DMS53 (cell line): Measurements from ENCODE around the gene MAN1A1.
A peak's percentile ranks its signal among the peaks of the same experiment; 100 is the strongest.

Experiments
- DNase-seq: peaks from one replicate; lab custom pipeline; 2025; lab: John Stamatoyannopoulos, UW

Gene MAN1A1

DNA sequence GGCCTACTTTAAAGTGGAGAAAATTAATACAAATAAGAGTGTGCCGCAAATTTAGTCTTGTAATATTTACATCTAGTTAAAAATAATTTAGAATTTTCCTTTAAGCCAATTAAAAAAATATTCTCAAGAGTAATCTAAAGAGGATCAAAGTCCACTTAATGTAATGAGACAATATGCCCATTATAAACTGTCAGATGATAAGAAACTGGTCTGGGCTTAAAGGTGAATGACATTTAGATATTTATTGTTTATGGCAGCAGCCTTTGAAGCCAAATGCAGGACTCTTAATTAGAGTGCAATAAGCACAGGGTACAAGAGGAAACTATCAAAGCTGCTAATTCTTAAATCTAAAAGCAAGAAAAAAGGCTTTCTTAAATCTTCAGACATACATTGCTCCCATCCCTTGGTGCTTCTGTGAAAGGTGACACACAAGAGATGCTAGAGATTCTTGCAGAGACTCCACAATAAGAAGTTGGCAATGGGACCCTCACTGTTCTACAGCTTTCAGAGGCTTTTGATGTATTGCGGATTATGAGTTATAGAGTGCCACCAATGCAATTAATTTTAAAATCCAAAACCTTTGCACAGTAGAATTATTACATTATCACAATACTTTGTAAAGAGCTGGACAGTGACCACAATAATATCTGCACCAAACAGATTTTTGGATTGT is 116.1 kb downstream of the MAN1A1 start:
- DNase-seq = no peak

DNA sequence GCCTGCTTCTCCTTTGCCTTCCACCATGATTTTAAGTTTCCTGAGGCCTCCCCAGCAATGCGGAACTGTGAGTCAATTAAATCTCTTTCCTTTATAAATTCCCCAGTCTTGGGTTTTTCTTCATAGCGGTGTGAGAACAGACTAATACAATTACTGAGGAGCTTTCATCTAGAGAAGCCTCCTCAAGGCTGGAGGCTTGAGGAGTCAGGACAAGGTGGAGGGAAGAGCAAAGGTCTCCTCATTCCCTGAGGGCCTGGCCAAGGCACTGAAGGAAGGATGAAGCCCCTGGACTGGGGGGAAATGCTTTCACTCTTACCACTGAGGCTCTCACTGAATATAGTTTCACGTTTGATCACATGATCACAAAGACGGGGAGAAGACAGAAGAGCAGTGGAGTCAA is 118.2 kb downstream of the MAN1A1 start:
- no peak for DNase-seq

DNA sequence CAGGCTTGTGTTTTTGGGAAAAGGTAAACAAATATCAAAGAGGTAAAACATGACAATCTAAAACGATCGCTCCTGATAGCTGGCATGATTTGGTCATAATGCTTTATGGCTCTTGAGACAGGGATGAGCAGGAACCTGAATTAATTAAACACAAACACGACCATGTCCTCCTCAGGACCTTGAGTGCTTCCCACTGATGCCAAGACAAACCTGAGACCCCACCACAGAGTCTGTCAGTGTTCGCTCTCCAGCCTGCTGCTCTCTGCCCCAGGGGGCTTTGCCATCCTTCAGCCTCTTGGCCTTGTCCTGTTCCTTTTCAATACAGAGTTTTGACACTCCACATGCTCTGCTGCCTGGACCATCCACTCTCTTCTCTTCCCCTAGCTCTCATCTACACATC is 119.4 kb downstream of the MAN1A1 start:
- no peak for DNase-seq

DNA sequence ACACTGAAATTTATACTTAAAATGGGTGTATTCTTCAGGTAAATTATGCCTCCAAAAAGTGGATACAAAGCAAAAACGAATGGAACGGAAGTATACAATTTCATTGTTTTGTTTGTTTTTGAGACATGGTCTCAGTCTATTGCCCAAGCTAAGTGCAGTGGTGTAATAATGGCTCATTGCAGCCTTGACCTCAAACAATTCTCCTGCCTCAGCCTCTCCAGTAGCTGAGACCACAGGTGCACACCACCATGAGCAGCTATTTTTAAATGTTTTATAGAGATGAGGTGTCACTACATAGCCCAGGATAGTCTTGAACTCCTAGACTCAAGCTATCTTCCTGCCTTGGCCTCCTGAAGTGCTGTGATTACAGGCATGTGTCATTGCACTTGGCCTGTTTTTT is 122.2 kb downstream of the MAN1A1 start:
- no peak for DNase-seq

DNA sequence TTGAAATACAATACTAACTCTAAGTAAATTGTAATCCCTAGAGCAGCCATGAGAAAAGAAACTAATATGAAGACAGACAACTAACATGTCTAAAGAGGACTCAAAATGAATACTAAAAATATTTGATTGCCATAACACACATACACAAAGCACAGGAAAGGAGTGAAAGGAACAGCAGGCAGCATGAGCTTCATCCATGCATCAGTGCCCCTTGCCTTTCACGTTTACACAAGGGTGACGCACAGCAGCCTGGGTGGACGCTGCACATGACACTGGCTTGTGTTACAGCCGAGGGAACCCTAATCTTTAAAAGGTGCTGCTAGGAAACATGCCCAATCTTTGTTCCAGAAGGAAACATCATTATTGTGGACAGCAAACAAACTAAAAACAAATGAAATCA is 123.5 kb downstream of the MAN1A1 start:
- peak; percentile 25 for DNase-seq

DNA sequence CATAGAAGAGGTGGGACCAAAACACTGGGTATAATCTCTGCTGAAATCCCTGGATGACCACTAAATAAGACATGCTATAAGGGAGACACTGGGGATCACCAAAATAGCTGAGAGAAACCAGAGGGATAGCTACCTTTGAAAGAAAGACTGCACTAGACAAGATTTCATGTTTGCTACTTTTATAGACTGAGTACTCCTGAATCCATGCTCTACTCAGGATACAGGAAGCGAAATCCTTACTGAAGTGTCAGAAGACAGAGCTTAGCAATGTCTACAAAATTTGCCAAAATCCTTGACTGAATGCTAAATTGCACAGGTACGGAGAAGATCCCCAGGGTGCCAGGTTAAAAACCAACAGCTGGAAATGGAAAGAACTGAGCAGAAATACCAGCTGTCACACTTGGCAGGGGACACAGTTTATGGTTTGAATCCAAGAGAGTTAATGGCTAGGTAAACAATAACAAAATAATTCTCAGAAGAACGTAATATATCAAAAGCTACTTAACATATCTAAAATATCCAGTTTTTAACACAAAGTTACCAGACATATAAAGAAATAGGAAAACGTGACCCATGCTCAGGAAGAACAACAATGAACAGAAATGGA is 125.4 kb downstream of the MAN1A1 start:
- DNase-seq = no peak

DNA sequence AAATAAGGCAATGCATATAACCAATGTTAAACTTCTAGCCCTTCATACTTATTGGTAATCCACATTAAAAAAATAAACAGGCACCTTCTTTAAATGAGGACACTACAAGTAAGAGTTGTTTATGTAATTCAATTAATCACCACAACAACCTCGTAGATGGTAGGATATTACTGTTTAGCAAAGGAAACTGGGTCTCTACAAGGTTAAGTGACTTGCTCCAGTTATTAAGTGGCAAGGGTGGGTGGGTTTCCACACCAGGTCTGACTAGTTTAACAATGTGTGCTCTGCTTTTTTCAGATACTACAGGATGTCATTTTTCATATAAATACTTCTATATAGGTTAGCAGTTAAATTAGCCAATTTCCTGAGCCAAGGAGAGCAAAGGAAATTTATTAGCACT is 129.1 kb downstream of the MAN1A1 start:
- no peak for DNase-seq

DNA sequence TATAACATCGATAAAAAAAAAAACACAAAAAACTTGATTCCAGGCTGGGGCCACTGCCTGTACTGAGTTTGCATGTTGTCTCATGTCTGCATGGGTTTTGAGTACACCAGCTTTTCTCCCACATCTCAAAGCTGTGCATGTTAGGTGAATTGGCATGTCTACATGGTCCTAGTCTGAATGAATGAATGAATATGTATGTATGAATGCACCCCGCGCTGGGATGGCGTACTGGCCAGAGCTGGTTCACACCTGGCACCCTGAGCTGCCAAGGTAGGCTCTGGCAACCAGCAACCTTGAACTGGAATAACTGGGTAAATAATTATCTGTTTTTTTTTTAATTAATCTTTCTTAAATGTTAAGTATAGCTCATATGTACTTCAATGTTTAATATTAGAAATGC is 131.0 kb downstream of the MAN1A1 start:
- DNase-seq = no peak

DNA sequence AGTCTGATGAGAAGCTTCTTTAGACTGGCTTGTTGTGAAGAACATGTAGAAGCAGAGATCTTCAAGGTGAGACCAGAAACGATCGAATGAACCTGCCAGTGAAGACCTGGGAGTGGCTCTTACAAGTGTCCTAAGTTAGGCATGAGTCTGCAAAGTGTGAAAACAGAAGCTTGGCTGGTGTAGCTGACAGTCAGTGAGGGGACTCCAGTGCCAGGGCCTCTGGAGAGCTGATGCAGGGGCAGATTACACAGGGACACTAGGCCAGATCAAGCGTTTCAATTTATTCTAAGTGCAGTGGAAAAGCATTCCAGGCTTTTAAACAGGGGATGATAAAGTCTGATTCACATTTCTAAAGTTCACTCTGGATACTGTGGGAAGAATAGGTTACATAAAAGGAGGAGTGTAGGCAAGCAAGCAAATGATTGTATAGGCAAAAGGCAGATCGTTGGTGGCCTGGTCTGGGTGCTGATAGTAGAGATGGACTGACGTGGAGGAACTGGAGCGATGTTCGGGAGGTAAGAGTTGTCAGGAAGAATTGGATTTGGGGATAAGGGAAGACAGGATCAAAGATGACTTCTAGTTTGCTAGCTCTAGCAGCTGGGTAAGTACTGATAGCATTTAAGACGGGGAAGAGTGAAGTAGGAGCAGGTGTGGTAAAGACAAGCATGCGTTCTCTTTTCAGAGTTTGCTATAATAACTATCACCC is 133.5 kb downstream of the MAN1A1 start:
- no peak for DNase-seq

DNA sequence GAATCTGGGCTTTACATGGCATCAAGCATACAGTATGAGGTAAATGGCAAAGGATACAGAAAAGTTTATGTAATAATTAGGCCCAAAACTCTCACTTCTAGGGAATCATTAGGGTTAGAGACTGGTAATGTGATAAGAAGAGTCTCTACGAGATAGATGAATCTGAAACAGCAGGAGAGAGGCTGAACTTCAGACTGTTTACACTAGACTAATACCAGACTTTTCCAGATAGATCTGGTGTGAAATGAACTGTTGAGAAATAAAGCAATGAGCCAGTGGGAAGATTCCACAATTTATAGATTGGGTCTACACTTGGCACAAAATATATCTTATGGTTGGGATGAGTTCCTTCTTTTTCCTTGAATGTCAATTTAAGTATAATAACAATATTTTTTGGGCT is 134.3 kb downstream of the MAN1A1 start:
- DNase-seq = no peak

DNA sequence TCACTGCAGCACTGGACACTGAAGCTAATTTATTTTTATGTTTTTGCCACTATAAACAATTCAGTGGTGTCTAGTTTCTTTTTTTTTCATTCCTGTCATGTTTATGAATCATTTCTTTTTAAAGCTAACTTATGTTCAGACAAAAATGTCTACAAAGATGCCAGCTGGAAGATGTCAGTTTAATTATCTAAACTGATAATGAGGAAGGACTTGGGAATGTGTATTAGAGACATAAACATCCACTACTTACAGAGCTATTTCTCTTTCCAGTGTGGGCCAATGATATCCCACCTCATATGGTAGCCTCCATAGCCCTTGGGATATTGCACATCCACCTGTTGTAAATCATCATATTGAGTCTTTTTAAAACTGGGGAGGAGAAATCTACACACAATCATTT is 139.0 kb downstream of the MAN1A1 start:
- DNase-seq = no peak

DNA sequence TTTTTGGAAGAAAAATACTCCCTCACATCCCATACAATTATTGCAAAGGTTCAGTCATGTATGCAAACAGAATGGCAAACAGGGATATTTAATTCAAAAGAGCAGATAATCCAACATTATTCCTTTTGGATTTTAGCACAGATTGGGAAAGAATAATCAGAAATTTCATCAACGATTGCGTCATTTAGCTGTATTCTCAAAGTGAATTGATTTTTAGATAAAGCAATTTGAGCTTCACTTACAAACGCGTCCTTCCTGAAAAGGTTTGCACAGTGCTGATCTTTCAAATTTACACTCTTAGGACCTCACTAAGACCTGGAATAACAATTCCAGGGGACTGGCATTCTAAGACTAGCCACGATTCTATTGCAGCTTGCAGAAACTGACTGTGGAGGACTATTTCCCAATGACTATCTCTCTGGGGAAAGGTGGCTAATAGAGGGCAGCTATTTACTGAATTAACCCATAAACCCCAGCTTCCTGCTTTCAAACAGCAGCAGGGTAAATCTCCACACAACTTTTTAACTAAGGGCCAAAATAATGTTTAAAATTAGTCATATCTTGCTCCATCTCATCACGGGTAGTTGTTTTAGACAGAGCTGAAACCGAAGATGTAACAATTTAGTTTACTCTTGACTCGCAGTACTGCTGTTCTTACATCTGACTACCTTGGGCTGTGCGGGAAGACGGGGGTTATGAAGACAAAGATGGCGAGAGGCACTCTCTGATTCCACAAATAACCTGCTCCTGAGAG is 139.9 kb downstream of the MAN1A1 start:
- DNase-seq = no peak

DNA sequence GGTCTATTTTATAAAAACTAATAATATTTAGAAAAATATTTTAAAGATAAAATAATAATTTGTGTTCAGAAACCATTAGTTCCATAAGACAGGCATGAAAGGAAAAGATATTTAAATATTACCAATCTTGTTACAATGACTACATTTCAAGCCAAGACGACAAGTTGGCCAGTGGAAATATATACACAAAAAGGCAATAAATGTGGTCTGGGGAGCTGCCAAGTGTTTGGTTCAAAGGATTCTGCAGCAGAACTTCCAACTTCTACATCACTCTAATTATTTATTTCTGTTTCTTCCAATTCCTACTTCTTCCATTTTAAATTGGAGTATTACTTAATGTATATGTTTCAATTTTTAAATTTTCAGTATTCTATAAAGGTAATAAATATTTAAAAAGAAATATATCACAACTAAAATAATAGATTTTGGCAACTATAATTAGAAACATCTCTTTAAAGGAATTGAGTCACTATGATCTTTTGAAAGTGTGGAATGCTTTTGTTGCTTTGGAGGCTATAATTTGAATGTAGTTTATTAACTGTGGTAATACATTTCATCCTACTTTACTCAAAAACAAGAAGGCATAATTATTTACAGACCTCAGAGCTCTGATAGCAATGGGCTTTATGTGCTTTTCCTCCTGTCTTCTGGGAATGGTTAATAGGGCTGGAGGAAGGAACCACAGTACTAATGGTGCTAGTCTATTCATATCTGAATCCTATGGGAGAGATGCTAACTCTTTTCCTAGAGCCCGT is 141.4 kb downstream of the MAN1A1 start:
- DNase-seq = no peak

DNA sequence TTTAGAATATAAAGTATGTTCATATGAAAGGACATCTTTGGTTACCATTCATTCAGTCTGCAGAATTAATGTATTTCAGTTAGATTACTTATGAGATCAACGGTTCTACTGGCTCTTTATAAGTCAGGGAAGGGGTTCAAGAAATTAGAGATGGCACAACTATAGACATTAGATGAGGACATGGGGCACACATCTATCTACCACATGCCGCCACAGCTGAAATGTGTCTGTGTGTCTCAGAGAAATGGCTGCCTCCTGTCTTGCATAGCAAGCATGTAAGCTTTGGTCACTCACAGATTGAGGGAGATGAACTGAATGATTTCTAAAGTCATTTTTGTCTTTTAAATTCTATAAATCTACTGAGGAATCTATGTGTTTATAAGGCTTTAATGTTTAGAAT is 142.2 kb downstream of the MAN1A1 start:
- DNase-seq = no peak

DNA sequence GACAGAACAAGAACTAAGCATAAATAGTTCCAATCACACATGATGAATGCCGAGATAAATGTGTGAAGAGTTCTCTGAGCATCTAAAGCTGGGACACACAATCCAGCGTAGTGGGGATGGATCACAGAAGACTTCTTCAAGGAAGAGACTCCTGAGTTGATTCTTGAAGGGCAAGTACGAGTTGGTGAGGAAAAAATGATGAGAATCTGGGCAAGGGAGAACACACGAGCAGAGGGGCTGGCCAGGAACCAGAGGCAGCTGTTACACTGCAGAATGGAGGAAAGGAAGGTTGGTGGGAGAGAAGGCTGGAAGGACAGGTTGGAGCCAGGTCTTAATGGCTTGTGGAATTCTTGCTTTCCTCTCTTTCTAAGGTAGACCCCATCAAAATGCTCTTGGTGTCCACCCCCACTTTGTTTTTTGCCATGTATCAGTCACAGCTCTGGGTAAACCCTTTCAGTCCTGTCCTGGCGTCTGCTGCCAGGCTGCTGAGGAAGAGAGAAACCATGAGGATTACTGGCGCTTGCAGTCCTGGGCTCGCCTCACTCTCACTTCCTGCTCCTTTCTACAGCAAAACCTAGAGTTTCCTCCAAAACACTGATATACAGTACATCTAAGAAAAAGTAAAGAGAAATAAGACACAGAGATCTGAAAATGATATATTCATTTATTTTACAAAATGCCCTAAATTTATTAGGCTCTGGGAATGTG is 143.5 kb downstream of the MAN1A1 start:
- DNase-seq = no peak

DNA sequence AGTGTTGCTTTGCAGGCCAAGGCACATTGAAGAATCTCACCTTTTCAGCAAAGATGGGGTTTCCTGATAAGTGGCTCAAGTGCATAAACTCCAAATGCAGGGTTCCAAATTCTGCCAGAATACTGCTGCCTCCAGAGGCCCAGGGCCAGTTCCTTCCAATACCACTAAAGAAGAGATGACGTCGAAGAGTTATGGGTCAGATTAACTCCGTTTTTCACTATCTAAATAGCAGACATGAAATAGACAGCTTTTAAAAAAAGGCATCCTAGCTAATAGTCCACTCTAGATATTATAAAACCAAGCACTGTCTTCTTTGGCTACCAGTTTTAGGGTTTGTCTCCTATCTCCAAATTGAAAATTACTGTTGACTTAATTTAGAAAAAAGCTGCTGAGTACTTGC is 144.8 kb downstream of the MAN1A1 start:
- DNase-seq = no peak

DNA sequence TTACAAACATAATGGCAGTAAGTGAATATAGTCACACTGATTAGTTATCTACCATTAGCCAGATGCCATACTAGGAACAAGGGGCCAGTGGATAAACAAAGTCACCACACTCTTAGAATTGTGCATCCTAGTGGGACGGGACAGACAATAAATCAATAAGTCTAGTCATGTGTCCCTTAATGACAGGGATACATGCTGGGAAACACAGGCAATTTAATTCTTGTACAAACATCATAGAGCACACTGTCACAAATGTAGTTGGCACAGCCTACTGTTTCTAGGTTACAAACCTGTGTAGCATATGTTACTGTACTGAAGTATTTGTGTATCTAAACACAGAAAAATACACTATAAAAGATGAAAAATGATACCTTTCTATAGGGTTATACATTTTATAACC is 148.1 kb downstream of the MAN1A1 start:
- no peak for DNase-seq

DNA sequence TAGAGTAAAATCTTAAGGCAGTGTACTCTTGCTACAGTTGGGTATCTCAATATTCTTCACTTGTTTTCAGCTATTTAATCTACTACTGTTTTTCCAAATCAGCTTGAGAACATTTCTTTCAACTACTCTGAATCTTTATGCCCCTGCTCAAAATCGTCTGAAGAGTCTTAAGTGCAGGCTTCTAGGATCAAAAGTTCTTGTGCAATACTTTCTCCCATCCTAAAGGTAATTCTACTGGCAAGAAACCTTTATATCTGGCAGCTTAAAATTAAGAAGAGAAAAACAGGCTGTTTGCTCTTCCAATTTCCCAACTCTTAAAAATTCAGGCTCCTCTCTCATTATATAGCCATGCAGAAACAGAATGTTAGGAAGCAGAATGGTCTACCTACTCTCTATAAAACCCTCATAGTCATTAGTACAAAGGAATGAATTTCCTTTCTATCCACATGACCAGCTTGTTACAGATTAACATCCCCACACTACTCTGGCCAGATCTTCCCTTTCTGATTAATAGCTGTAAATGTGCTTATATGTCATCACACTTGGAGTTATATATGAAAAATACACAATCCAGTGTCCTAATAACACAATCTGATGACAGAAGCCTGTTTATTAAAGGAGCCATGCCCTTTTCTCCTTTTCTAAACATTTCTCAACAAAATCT is 148.9 kb downstream of the MAN1A1 start:
- no peak for DNase-seq

DNA sequence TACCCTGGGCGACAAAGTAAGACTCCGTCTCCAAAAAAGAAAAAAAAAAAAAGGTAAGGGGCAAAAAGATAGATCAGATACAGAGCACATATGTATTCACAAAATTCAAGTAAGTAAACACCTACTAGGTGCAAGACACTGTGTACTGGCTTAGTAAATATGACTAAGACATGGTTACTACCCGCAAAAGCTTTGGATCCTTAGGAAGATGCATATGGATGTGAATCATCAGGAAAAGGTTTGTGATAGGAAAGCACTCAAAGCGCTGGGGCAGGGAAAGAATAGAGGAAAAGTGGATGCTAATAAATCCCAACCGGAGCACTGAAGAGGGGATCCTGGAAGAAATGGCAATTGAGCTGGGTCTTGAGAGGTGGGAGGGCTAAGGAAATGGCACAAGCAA is 152.3 kb downstream of the MAN1A1 start:
- DNase-seq = no peak

DNA sequence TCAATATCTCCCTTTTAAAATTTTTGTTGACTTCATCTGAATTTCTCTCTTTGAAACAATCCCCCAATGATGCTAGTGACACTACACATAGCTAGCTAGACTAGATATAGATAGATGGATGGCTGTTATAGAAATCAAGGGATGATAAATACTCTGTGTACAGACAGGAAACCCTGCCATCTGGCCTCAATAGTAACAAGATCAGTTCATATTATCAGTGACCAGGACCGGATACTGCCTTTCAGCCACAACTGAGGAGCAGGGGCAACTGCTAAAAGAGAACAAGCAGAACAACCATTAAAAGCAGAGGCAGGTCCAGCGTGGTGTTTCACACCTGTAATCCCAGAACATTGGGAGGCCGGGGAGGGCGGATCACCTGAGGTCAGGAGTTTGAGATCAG is 152.8 kb downstream of the MAN1A1 start:
- no peak for DNase-seq

DNA sequence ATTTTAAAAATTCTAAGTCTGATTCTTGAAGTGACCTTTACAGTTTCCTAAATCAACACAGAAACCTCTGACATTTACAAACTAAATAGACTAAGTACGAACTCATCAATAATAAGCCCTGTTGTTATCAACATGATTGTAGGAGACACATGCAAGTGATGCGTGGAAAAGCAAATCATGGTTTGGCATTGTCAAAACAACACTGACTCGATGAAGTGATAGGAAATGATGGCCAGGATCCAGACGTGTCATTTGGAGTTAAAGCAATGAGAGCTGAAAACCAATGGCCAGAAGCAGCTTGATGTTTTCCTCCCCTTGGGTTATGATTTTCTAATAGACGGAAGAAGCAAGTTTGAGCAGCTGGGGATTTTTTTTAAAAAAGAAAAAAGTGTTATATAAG is 153.7 kb downstream of the MAN1A1 start:
- no peak for DNase-seq
